ENCODE data around the gene XKRX.

DNA sequence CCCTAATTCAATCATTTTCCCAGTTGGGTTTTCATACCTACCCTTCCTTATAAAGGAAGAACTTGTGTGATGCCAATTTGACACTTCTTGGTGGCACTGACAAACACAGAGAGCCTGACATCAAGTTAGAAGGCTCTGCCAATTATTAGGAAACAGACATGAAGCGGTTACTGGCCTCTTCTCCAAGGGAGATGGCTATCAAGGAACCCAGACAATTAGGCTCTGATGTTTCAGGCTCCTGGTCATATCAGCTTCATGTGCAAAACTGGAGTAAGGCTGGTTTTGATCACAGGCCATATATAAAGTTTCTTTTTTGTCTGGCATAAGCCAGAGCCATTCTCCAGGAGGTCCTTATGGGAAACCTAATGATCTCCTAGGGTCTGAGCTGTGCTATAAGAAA, 41.2 kb upstream of the XKRX start:
- TF ChIP-seq ZNF382 (CRISPR knock-in tag; IDR thresholded peaks at IDR 0.05; ENCODE audit: borderline replicate concordance) (no peak), SP1 (IDR thresholded peaks at IDR 0.05) (no peak), SP1 (CRISPR knock-in tag; IDR thresholded peaks at IDR 0.05) (no peak), CENPX (CRISPR knock-in tag; IDR thresholded peaks at IDR 0.05) (no peak), NFYB (CRISPR knock-in tag; IDR thresholded peaks at IDR 0.05) (no peak), KAT8 (CRISPR knock-in tag; IDR thresholded peaks at IDR 0.05) (no peak), ZNF138 (CRISPR knock-in tag; IDR thresholded peaks at IDR 0.05; ENCODE audit: low read depth) (no peak), SAP130 (CRISPR knock-in tag; IDR thresholded peaks at IDR 0.05; ENCODE audit: low read depth) (no peak)
- TF ChIP-seq, protein P1, sequence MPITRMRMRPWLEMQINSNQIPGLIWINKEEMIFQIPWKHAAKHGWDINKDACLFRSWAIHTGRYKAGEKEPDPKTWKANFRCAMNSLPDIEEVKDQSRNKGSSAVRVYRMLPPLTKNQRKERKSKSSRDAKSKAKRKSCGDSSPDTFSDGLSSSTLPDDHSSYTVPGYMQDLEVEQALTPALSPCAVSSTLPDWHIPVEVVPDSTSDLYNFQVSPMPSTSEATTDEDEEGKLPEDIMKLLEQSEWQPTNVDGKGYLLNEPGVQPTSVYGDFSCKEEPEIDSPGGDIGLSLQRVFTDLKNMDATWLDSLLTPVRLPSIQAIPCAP (CRISPR knock-in tag; IDR thresholded peaks at IDR 0.05; ENCODE audit: low read depth) = no peak
- TF ChIP-seq, protein P2, sequence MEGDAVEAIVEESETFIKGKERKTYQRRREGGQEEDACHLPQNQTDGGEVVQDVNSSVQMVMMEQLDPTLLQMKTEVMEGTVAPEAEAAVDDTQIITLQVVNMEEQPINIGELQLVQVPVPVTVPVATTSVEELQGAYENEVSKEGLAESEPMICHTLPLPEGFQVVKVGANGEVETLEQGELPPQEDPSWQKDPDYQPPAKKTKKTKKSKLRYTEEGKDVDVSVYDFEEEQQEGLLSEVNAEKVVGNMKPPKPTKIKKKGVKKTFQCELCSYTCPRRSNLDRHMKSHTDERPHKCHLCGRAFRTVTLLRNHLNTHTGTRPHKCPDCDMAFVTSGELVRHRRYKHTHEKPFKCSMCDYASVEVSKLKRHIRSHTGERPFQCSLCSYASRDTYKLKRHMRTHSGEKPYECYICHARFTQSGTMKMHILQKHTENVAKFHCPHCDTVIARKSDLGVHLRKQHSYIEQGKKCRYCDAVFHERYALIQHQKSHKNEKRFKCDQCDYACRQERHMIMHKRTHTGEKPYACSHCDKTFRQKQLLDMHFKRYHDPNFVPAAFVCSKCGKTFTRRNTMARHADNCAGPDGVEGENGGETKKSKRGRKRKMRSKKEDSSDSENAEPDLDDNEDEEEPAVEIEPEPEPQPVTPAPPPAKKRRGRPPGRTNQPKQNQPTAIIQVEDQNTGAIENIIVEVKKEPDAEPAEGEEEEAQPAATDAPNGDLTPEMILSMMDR (CRISPR knock-in tag; IDR thresholded peaks at IDR 0.05) = no peak
